Subcutaneous abdominal adipose tissue (tissue), 5 donors: ENCODE measurements around the gene ZNF23.

Experiments
- H3K27ac ChIP-seq: one replicate; pipeline ENCODE4 v1.7.0; 2013; ENCODE audit warnings: low read depth, mild to moderate bottlenecking, inconsistent platforms, low read length, moderate library complexity
- H3K27me3 ChIP-seq, 5 donors: one replicate each; pipeline ENCODE4 v1.7.0; 2013; ENCODE audit warnings: low read length in 5 of 5, inconsistent platforms in 1 of 5; ENCODE audit not compliant: control insufficient read depth in 5 of 5, insufficient read depth in 4 of 5
- H3K36me3 ChIP-seq, 5 donors: one replicate each; pipeline ENCODE4 v1.7.0; 2013; ENCODE audit warnings: low read length in 5 of 5; ENCODE audit not compliant: control insufficient read depth in 5 of 5, insufficient read depth in 5 of 5
- H3K4me1 ChIP-seq, 5 donors: one replicate each; pipeline ENCODE4 v1.7.0; 2013; ENCODE audit warnings: low read length in 5 of 5, mild to moderate bottlenecking in 3 of 5, moderate library complexity in 1 of 5; ENCODE audit not compliant: control insufficient read depth in 5 of 5, insufficient read depth in 5 of 5
- H3K4me3 ChIP-seq, 5 donors: one replicate each; pipeline ENCODE4 v1.7.0; 2013; ENCODE audit warnings: low read length in 5 of 5, low read depth in 1 of 5
- H3K9ac ChIP-seq, 5 donors: one replicate each; pipeline ENCODE4 v1.7.0; 2013; ENCODE audit warnings: low read length in 5 of 5, mild to moderate bottlenecking in 4 of 5, moderate library complexity in 3 of 5
- H3K9me3 ChIP-seq, 5 donors: one replicate each; pipeline ENCODE4 v1.7.0; 2013; ENCODE audit warnings: low read length in 5 of 5; ENCODE audit not compliant: control insufficient read depth in 5 of 5
- donor health status: healthy.
- donor health status: healthy.
- donor health status: healthy.
- donor health status: healthy.
- donor health status: healthy.

The ZNF23 gene

DNA sequence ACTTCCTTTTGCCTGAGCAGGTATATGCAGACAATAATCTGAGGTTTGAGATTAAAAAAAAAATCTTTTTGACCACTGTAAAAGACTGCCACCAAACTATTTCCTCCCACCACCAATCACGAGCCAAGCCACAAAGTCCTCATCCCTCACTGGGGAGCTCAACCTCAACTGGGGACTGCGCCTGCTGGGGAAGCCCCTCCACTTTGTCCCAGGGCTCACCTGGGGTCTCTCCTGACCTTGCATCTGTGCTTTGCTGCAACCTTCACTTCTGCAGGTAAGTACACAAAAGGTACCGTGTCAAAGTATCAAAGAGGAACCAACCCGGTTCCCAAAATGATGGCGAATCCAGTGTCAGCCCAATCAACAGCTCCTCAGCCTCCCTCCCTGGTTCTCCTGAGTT is 55.7 kb downstream of the ZNF23 start:
- no peak overlapping the region for H3K4me3 ChIP-seq
- no peaks in the 10 kb centered on the region for H3K4me1 ChIP-seq
- H3K27ac ChIP-seq: no peak overlapping the region
- H3K27me3 ChIP-seq: peaks cover 9 to 22% (median 14%) of the 10 kb centered on the region in 5 donors
- peaks cover 0 to 3% (median 0%) of the 10 kb centered on the region in 5 donors for H3K9me3 ChIP-seq
- H3K36me3 ChIP-seq: no peaks in the 10 kb centered on the region
- no peak overlapping the region for H3K9ac ChIP-seq

DNA sequence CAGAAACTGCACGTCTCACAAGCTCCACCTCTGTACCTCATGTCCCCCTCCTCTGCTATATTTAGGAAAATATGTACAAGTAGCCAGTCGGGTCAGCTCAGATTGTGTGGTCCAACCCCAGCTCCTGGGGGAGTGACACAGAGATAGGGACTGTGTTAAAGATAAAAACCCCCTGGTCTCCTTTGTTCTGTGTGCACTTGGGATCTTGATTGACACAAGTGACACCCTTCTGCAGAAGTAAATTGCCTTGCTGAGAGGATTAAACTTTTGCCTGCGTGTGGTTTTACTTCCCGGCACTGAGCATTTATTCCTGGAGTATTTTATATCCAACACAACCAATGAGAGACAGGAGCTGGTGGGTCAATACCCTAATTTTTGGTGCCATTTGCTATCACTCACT is 57.7 kb downstream of the ZNF23 start:
- no peaks in the 10 kb centered on the region for H3K36me3 ChIP-seq
- no peaks in the 10 kb centered on the region for H3K4me1 ChIP-seq
- no peak overlapping the region for H3K27ac ChIP-seq
- no peak overlapping the region for H3K4me3 ChIP-seq
- H3K9ac ChIP-seq: no peak overlapping the region
- peaks cover 0 to 3% (median 0%) of the 10 kb centered on the region in 5 donors for H3K9me3 ChIP-seq
- H3K27me3 ChIP-seq: peaks cover 5 to 15% (median 7%) of the 10 kb centered on the region in 5 donors

DNA sequence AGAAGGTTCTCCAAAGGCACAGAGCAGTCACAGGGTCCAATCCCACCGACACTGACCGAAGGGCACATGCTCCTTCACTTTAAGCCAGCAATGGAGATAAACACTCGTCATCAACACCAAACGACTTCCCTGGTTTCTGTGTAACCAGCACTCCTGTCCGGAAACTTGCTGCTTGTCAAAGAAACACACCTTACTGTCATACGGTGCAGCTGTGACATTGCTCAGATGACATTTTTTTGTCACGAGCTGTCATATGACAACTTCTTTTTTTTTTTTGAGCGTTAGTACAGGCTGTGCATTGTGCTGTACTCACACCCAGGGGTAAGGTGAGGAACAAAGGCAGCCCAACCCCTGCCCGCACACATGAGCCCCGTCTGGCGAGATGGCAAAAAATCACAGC is 59.4 kb downstream of the ZNF23 start:
- Histone ChIP-seq H3K9me3 (peaks cover 0 to 3% (median 0%) of the 10 kb centered on the region in 5 donors), H3K9ac (no peak overlapping the region), H3K4me3 (no peak overlapping the region), H3K27ac (no peak overlapping the region), H3K4me1 (no peaks in the 10 kb centered on the region), H3K36me3 (no peaks in the 10 kb centered on the region), H3K27me3 (peaks cover 5 to 12% (median 7%) of the 10 kb centered on the region in 5 donors)

DNA sequence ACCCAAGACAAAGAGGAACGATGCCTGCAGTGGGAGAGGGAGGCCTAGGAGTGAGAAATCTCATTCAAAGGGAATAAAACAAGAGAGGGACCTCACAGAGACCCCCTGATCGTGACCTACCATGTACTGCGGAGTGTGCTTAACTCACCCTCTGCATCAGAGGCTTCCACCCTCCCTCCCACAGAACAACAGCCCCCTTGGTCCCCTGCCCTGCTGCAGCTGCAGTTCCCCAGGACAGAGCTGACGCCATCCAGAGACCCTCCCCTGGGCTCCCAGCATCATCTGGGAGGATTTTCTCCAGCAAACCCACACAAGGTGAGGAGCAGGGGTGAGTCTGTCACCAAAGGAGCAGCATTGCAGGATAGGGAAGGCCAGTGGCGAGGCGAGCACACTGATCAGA is 60.0 kb downstream of the ZNF23 start:
- Histone ChIP-seq H3K27me3 (peaks cover 5 to 12% (median 7%) of the 10 kb centered on the region in 5 donors), H3K4me1 (no peaks in the 10 kb centered on the region), H3K9ac (no peak overlapping the region), H3K27ac (no peak overlapping the region), H3K9me3 (peaks cover 0 to 3% (median 0%) of the 10 kb centered on the region in 5 donors), H3K36me3 (no peaks in the 10 kb centered on the region), H3K4me3 (no peak overlapping the region)

DNA sequence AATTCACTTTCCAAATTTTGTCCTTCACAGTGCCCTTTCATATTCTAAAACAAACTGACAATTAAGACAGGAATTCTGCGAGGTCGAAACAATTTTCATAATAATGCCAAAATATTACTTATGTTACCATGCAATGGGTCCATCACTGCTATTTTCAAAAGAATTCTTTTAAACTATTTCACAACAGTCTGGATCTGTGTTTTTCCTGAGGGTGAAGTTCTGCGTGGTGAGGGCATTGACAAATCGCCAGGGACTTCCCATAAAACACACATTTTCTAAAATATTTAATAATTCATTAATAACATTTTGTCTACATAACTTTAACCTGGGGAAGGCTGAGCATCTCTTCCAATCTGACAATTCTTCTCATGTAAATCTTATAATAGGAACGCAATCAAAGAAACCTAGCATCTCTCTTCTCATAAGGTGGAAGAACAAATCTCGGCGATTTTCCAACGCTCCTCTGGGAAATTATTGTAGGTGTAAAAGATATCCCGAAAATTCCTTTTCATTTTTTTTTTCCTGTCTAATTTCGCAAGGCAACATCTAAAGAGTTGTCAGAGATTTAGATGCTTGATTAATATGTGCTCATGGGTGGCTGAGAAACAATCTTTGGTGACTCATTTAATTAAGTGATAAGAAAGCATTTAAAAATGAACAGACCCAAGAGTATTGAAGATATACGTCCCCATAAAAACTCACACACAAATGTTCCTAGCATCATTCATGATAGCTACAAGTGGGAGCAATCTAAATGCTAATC is 62.1 kb downstream of the ZNF23 start:
- no peak overlapping the region for H3K27ac ChIP-seq
- H3K4me1 ChIP-seq: no peaks in the 10 kb centered on the region
- peaks cover 0 to 3% (median 0%) of the 10 kb centered on the region in 5 donors for H3K9me3 ChIP-seq
- no peaks in the 10 kb centered on the region for H3K36me3 ChIP-seq
- no peak overlapping the region for H3K9ac ChIP-seq
- H3K27me3 ChIP-seq: peaks cover 5 to 10% (median 7%) of the 10 kb centered on the region in 5 donors
- no peak overlapping the region for H3K4me3 ChIP-seq
